ENCODE data around the gene THSD4. TPM values are rescaled to one million over a fixed set of nuclear protein-coding genes. Genes with fewer than 3 reads are reported as not detected.

Gene THSD4
- total RNA-seq, 2 experiments from 2014 or later = not detected

DNA sequence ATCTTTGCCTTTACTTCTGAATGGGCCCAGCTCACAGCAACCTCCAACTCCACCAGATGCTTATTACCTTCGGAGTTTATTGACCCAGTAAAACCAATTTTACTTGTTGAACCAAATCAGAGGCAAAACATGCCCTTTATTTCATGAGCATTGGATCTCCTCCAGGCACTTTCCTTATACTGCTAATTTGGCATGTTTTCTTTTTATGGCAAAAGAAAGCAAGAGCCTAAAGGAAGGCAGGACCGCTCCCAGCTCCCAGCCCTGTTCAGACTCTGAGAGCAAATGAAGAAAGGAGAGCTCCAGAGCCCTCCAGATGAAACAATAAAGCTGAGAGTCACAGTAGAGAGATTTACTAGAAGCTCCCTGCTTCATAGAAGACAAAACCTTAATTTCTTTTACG is 613.6 kb downstream of the THSD4 start:
- no peaks in the 10 kb centered on the region for H3K36me3 ChIP-seq (ENCODE audit: insufficient read depth, low read length)
- no peaks in the 10 kb centered on the region for H3K36me3 Mint-ChIP-seq (ENCODE audit: low read depth)
- POLR2A ChIA-PET = no interaction called here
- H3K27ac ChIP-seq (ENCODE audit: low read depth in 1 of 2, low read length in 2 of 2) = no peak overlapping the region
- no peaks in the 10 kb centered on the region for H3K9me3 Mint-ChIP-seq
- DNase-seq (no peak), ATAC-seq (ENCODE audit: poor library complexity) (no peak)
- H3K4me1 ChIP-seq (ENCODE audit: insufficient read depth, low read length) = no peaks in the 10 kb centered on the region
- intact Hi-C loops (cut with DNase I, micrococcal nuclease) = no loop called here
- H3K4me1 Mint-ChIP-seq (ENCODE audit: low read depth) = no peaks in the 10 kb centered on the region
- CTCF ChIA-PET = no interaction called here
- H3K27ac Mint-ChIP-seq = no peak overlapping the region
- H3K27me3 Mint-ChIP-seq = peaks cover 22% of the 10 kb centered on the region
- no peak overlapping the region for H3K4me3 ChIP-seq (ENCODE audit: low read length)
- no peak overlapping the region for H3K4me3 Mint-ChIP-seq
- TF ChIP-seq, protein P1, sequence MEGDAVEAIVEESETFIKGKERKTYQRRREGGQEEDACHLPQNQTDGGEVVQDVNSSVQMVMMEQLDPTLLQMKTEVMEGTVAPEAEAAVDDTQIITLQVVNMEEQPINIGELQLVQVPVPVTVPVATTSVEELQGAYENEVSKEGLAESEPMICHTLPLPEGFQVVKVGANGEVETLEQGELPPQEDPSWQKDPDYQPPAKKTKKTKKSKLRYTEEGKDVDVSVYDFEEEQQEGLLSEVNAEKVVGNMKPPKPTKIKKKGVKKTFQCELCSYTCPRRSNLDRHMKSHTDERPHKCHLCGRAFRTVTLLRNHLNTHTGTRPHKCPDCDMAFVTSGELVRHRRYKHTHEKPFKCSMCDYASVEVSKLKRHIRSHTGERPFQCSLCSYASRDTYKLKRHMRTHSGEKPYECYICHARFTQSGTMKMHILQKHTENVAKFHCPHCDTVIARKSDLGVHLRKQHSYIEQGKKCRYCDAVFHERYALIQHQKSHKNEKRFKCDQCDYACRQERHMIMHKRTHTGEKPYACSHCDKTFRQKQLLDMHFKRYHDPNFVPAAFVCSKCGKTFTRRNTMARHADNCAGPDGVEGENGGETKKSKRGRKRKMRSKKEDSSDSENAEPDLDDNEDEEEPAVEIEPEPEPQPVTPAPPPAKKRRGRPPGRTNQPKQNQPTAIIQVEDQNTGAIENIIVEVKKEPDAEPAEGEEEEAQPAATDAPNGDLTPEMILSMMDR (IDR thresholded peaks at IDR 0.05) = no peak
- peaks cover 0 to 5% of the 10 kb centered on the region in 2 experiments for H3K27me3 ChIP-seq (ENCODE audit: control insufficient read depth in 1 of 2, insufficient read depth in 2 of 2, low read length in 2 of 2)
- no peaks in the 10 kb centered on the region for H3K9me3 ChIP-seq (ENCODE audit: control insufficient read depth in 1 of 2, insufficient read depth in 1 of 2, low read length in 2 of 2)

DNA sequence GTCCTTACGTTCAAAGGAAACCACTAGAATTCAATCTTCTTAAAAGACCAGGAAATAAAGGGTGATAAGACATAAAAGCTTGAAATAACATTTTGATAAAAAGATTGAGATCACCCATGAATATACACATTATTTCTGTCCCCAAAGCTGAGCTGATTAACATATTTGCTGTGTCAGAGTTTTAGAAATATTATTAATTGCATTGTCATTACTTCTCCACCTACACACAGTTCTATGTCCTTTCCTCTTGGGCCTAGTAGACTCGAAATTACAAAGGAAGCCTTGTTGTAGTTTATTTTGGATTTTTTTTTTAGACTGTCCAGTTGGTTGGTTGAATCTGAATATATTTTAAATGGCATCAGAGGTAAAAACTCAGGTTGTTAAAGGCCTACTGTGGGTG is 614.0 kb downstream of the THSD4 start:
- Histone ChIP-seq H3K27me3 (ENCODE audit: control insufficient read depth in 1 of 2, insufficient read depth in 2 of 2, low read length in 2 of 2) (peaks cover 0 to 5% of the 10 kb centered on the region in 2 experiments), H3K4me1 (ENCODE audit: insufficient read depth, low read length) (no peaks in the 10 kb centered on the region), H3K4me3 (ENCODE audit: low read length) (no peak overlapping the region), H3K36me3 (ENCODE audit: insufficient read depth, low read length) (no peaks in the 10 kb centered on the region), H3K9me3 (ENCODE audit: control insufficient read depth in 1 of 2, insufficient read depth in 1 of 2, low read length in 2 of 2) (no peaks in the 10 kb centered on the region), H3K27ac (ENCODE audit: low read depth in 1 of 2, low read length in 2 of 2) (no peak overlapping the region)
- no peaks in the 10 kb centered on the region for H3K36me3 Mint-ChIP-seq (ENCODE audit: low read depth)
- no peaks in the 10 kb centered on the region for H3K9me3 Mint-ChIP-seq
- H3K27me3 Mint-ChIP-seq = peaks cover 26% of the 10 kb centered on the region
- TF ChIP-seq, protein P1 (IDR thresholded peaks at IDR 0.05) = no peak
- POLR2A ChIA-PET = no interaction called here
- ATAC-seq (ENCODE audit: poor library complexity) (no peak), DNase-seq (no peak)
- H3K27ac Mint-ChIP-seq = no peak overlapping the region
- no peaks in the 10 kb centered on the region for H3K4me1 Mint-ChIP-seq (ENCODE audit: low read depth)
- CTCF ChIA-PET = no interaction called here
- intact Hi-C loops (cut with DNase I, micrococcal nuclease) = no loop called here
- no peak overlapping the region for H3K4me3 Mint-ChIP-seq

DNA sequence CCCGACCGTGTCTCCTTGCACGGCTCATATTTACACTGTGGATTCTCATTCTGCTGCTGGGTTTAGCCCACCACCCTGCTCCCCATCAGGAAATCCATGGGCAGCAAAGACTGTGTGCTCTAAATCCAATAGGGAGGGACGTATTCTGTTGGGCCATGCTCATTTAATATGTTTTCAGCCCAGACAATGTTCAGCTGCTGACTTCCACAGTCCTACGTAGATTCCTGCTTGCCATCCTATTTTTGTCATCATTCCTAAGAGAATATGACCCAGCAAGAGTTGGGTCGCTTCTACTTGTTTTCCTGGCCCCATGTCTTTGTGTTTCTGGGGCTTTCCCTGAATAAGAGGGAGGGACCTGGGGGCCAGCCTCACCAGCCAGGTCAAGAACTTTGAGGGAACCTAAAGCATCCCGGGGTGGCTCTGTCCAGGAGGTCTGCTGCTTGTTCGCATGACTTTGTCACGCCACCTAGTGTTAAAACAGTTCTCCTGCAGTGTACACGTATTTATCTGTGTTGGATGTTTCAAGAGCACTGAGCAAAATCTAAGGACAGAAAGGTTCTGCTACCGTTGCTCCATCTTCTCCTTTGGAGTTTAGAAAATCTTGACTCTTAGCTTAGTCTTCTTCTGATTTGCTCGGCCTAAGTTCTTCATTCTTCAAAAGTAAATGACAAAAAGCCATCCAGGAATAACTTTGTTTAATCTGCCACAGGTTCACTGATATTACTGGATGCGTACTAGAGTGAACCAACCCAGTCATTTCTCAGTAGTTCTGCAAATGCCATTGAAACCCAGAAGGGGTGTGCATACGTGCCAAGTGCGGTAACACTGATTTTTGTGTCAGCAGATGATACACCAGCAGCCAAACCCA is 615.2 kb downstream of the THSD4 start:
- Mint-ChIP-seq H3K27me3 (peaks cover 28% of the 10 kb centered on the region), H3K27ac (no peak overlapping the region), H3K36me3 (ENCODE audit: low read depth) (no peaks in the 10 kb centered on the region), H3K4me3 (no peak overlapping the region), H3K4me1 (ENCODE audit: low read depth) (no peaks in the 10 kb centered on the region), H3K9me3 (no peaks in the 10 kb centered on the region)
- Histone ChIP-seq H3K4me3 (ENCODE audit: low read length) (no peak overlapping the region), H3K9me3 (ENCODE audit: control insufficient read depth in 1 of 2, insufficient read depth in 1 of 2, low read length in 2 of 2) (no peaks in the 10 kb centered on the region), H3K36me3 (ENCODE audit: insufficient read depth, low read length) (no peaks in the 10 kb centered on the region), H3K27me3 (ENCODE audit: control insufficient read depth in 1 of 2, insufficient read depth in 2 of 2, low read length in 2 of 2) (peaks cover 0 to 10% of the 10 kb centered on the region in 2 experiments), H3K27ac (ENCODE audit: low read depth in 1 of 2, low read length in 2 of 2) (no peak overlapping the region), H3K4me1 (ENCODE audit: insufficient read depth, low read length) (no peaks in the 10 kb centered on the region)
- DNase-seq (peak in 4 of 14 experiments; percentile 14 to 54 (median 40)), ATAC-seq (ENCODE audit: poor library complexity) (no peak)
- TF ChIP-seq, protein P1 (IDR thresholded peaks at IDR 0.05) = peak; percentile 72
- intact Hi-C loops (cut with DNase I, micrococcal nuclease) = loop anchor here (2.0 to 5.0 kb wide), 2 partner anchors 286 to 343 kb away; no protein-coding TSS in a partner anchor
- POLR2A ChIA-PET = no interaction called here
- CTCF ChIA-PET = no interaction called here

All from CD4-positive, alpha-beta T cell (primary cell).